ENCODE results near the gene FUS. TPM values are rescaled to one million over a fixed set of nuclear protein-coding genes. Genes with fewer than 3 reads are reported as not detected.

The FUS gene
- total RNA-seq, 4 donors from 2014 or later, result 24.0 to 45.1 (median 34.2) TPM

GRCh38 chr16:31224092-31224955 lies 44.4 kb downstream of the FUS start:
- intact Hi-C loops (cut with DNase I), result no loop called here
- Histone ChIP-seq H3K27ac (replicated peaks in 1 of 4) (no peak overlapping the region), H3K36me3 (no peaks in the 10 kb centered on the region), H3K9me3 (no peaks in the 10 kb centered on the region), H3K4me1 (peaks cover 0 to 2% (median 0%) of the 10 kb centered on the region in 4 donors), H3K4me3 (no peak overlapping the region), H3K27me3 (peaks cover 0 to 45% (median 4%) of the 10 kb centered on the region in 4 donors)
- 90% methylated on average over 30 of the region's 80 CpGs for WGBS
- DNase-seq (ENCODE audit: extremely low spot score), result no peak
- TF ChIP-seq CTCF (IDR thresholded peaks at IDR 0.05) (no peak), EP300 (IDR thresholded peaks at IDR 0.05) (no peak), POLR2A (IDR thresholded peaks at IDR 0.05; ENCODE audit: low read depth) (no peak), POLR2AphosphoS5 (IDR thresholded peaks at IDR 0.05) (no peak)

- Histone ChIP-seq H3K4me3 (no peak overlapping the region), H3K27me3 (peaks cover 0 to 39% (median 0%) of the 10 kb centered on the region in 4 donors), H3K4me1 (peaks cover 0 to 5% (median 0%) of the 10 kb centered on the region in 4 donors), H3K27ac (replicated peaks in 1 of 4) (no peak overlapping the region), H3K9me3 (no peaks in the 10 kb centered on the region), H3K36me3 (no peaks in the 10 kb centered on the region)
- no peak for DNase-seq (ENCODE audit: extremely low spot score)
- intact Hi-C loops (cut with DNase I), result no loop called here
- 90% methylated on average over 3 of the region's 3 CpGs for WGBS
- no peak for TF ChIP-seq CTCF (IDR thresholded peaks at IDR 0.05)
- TF ChIP-seq POLR2AphosphoS5 (IDR thresholded peaks at IDR 0.05), result no peak
- TF ChIP-seq POLR2A (IDR thresholded peaks at IDR 0.05; ENCODE audit: low read depth), result no peak
- no peak for TF ChIP-seq EP300 (IDR thresholded peaks at IDR 0.05)
Measured at GRCh38 chr16:31225193-31225592, 45.3 kb downstream of the FUS start.

- H3K27ac ChIP-seq (replicated peaks in 1 of 4), result no peak overlapping the region
- peaks cover 0 to 16% (median 0%) of the 10 kb centered on the region in 4 donors for H3K27me3 ChIP-seq
- peaks cover 0 to 5% (median 0%) of the 10 kb centered on the region in 4 donors for H3K4me1 ChIP-seq
- DNase-seq (ENCODE audit: extremely low spot score), result no peak
- H3K4me3 ChIP-seq, result no peak overlapping the region
- H3K36me3 ChIP-seq, result no peaks in the 10 kb centered on the region
- intact Hi-C loops (cut with DNase I), result no loop called here
- TF ChIP-seq POLR2AphosphoS5 (IDR thresholded peaks at IDR 0.05), result no peak
- no peaks in the 10 kb centered on the region for H3K9me3 ChIP-seq
- 92% methylated on average over 4 of the region's 4 CpGs for WGBS
Measured at GRCh38 chr16:31228206-31228605, 48.3 kb downstream of the FUS start.

GRCh38 chr16:31229501-31229900 lies 49.6 kb downstream of the FUS start:
- 47% methylated on average over 10 of the region's 10 CpGs for WGBS
- Histone ChIP-seq H3K27ac (replicated peaks in 1 of 4) (no peak overlapping the region), H3K4me3 (no peak overlapping the region), H3K4me1 (peaks cover 0 to 5% (median 0%) of the 10 kb centered on the region in 4 donors), H3K9me3 (no peaks in the 10 kb centered on the region), H3K27me3 (peaks cover 0 to 4% (median 0%) of the 10 kb centered on the region in 4 donors), H3K36me3 (no peaks in the 10 kb centered on the region)
- no peak for DNase-seq (ENCODE audit: extremely low spot score)
- TF ChIP-seq CTCF (IDR thresholded peaks at IDR 0.05) (no peak), POLR2AphosphoS5 (IDR thresholded peaks at IDR 0.05) (no peak), EP300 (IDR thresholded peaks at IDR 0.05) (no peak), POLR2A (IDR thresholded peaks at IDR 0.05; ENCODE audit: low read depth) (no peak)
- intact Hi-C loops (cut with DNase I), result no loop called here

- H3K4me1 ChIP-seq, result no peaks in the 10 kb centered on the region
- TF ChIP-seq CTCF (IDR thresholded peaks at IDR 0.05) (no peak), EP300 (IDR thresholded peaks at IDR 0.05) (no peak), POLR2AphosphoS5 (IDR thresholded peaks at IDR 0.05) (no peak)
- no peaks in the 10 kb centered on the region for H3K36me3 ChIP-seq
- 85% methylated on average over 4 of the region's 4 CpGs for WGBS
- DNase-seq (ENCODE audit: extremely low spot score), result no peak
- no peak overlapping the region for H3K27ac ChIP-seq (replicated peaks in 1 of 4)
- H3K4me3 ChIP-seq, result no peak overlapping the region
- H3K27me3 ChIP-seq, result no peaks in the 10 kb centered on the region
- intact Hi-C loops (cut with DNase I), result no loop called here
- peaks cover 0 to 13% (median 0%) of the 10 kb centered on the region in 4 donors for H3K9me3 ChIP-seq
Measured at GRCh38 chr16:31238041-31238440, 58.1 kb downstream of the FUS start.

Small RNA genes within 50 kb of the gene (small RNA-seq; reads per million reads assigned to genes)
- 0 reads per million in 3 donors for gene AC009088.4
- gene NDUFA3P6, result 0 reads per million in 3 donors

Other genes starting within 250 kb of the FUS start
- 10 to 100 TPM; 33.0 to 56.5 (median 45.8) TPM for gene ORAI3, start 231.1 kb upstream of the FUS start, total RNA-seq
- 10 to 100 TPM in 2 of 4 donors, 1 to 10 TPM in 2; 7.1 to 25.4 (median 9.9) TPM for gene SETD1A, start 222.4 kb upstream of the FUS start, total RNA-seq
- 10 to 100 TPM; 15.4 to 33.0 (median 17.9) TPM for gene HSD3B7, start 194.9 kb upstream of the FUS start, total RNA-seq
- gene STX1B, start 169.5 kb upstream of the FUS start, total RNA-seq, result 1 to 10 TPM in 3 of 4 donors, under 1 TPM in 1; 0.92 to 2.6 (median 1.8) TPM
- gene STX4, start 146.6 kb upstream of the FUS start, total RNA-seq, result 10 to 100 TPM; 36.8 to 54.0 (median 41.0) TPM
- 10 to 100 TPM in 3 of 4 donors, 1 to 10 TPM in 1; 9.6 to 19.3 (median 10.6) TPM for gene ZNF668, start 105.9 kb upstream of the FUS start, total RNA-seq
- gene ZNF646, start 105.7 kb upstream of the FUS start, total RNA-seq, result 10 to 100 TPM; 11.6 to 17.6 (median 15.5) TPM
- 1 to 10 TPM in 3 of 4 donors, under 1 TPM in 1; 0.83 to 2.3 (median 1.2) TPM for gene PRSS53, start 91.2 kb upstream of the FUS start, total RNA-seq
- gene VKORC1, start 85.3 kb upstream of the FUS start, total RNA-seq, result 100 to 1,000 TPM in 2 of 4 donors, 10 to 100 TPM in 2; 81.4 to 122 (median 108) TPM
- 10 to 100 TPM; 34.1 to 73.7 (median 51.4) TPM for gene BCKDK, start 71.8 kb upstream of the FUS start, total RNA-seq
- gene KAT8, start 62.5 kb upstream of the FUS start, total RNA-seq, result 10 to 100 TPM; 61.0 to 83.4 (median 72.6) TPM
- under 1 TPM in 1 of 4 donors, not detected in 3; 0.34 TPM for gene PRSS8, start 44.4 kb upstream of the FUS start, total RNA-seq
- 1 to 10 TPM; 2.7 to 8.4 (median 5.1) TPM for gene PRSS36, start 30.1 kb upstream of the FUS start, total RNA-seq
- 10 to 100 TPM; 14.5 to 28.9 (median 22.9) TPM for gene PYCARD, start 22.6 kb downstream of the FUS start, total RNA-seq
- gene TRIM72, start 34.0 kb downstream of the FUS start, total RNA-seq, result under 1 TPM in 2 of 4 donors, not detected in 2; under 0.01 to 0.84 TPM
- not detected for gene PYDC1, start 37.0 kb downstream of the FUS start, total RNA-seq
- gene ITGAM, start 79.8 kb downstream of the FUS start, total RNA-seq, result 10 to 100 TPM; 12.2 to 25.2 (median 14.9) TPM
- gene ITGAX, start 175.0 kb downstream of the FUS start, total RNA-seq, result 10 to 100 TPM in 1 of 4 donors, 1 to 10 TPM in 2, under 1 TPM in 1; 0.71 to 11.3 (median 3.4) TPM
- under 1 TPM in 1 of 4 donors, not detected in 3; 0.50 TPM for gene ITGAD, start 213.2 kb downstream of the FUS start, total RNA-seq
- gene COX6A2, start 248.2 kb downstream of the FUS start, total RNA-seq, result 1 to 10 TPM in 1 of 4 donors, not detected in 3; 1.3 TPM